Muscle layer of colon (tissue), 2 donors: ENCODE data around the gene DTX1.

ENCODE experiments used
- H3K27ac ChIP-seq: one replicate; pipeline ENCODE4 v1.7.0; 2013; ENCODE audit warnings: low read depth, mild to moderate bottlenecking, low read length, moderate library complexity
- H3K27me3 ChIP-seq, 2 donors: one replicate each; pipeline ENCODE4 v1.7.0; 2013; ENCODE audit warnings: low read length in 2 of 2, mild to moderate bottlenecking in 2 of 2; ENCODE audit not compliant: insufficient read depth in 2 of 2, control insufficient read depth in 1 of 2
- H3K36me3 ChIP-seq: one replicate; pipeline ENCODE4 v1.7.0; 2013; ENCODE audit warnings: mild to moderate bottlenecking, low read length; ENCODE audit not compliant: insufficient read depth
- H3K4me1 ChIP-seq: one replicate; pipeline ENCODE4 v1.7.0; 2013; ENCODE audit warnings: mild to moderate bottlenecking, low read length; ENCODE audit not compliant: insufficient read depth
- H3K4me3 ChIP-seq, 2 donors: one replicate each; pipeline ENCODE4 v1.7.0; 2013; ENCODE audit warnings: low read length in 2 of 2, low read depth in 1 of 2, mild to moderate bottlenecking in 1 of 2, moderate library complexity in 1 of 2
- H3K9ac ChIP-seq: one replicate; pipeline ENCODE4 v1.7.0; 2013; ENCODE audit warnings: low read length
- H3K9me3 ChIP-seq: one replicate; pipeline ENCODE4 v1.7.0; 2013; ENCODE audit warnings: mild to moderate bottlenecking, low read length
- donor health status: abdominal sarcoma.
- donor health status: Adenocarcinoma of cecum.

DTX1 gene

DNA sequence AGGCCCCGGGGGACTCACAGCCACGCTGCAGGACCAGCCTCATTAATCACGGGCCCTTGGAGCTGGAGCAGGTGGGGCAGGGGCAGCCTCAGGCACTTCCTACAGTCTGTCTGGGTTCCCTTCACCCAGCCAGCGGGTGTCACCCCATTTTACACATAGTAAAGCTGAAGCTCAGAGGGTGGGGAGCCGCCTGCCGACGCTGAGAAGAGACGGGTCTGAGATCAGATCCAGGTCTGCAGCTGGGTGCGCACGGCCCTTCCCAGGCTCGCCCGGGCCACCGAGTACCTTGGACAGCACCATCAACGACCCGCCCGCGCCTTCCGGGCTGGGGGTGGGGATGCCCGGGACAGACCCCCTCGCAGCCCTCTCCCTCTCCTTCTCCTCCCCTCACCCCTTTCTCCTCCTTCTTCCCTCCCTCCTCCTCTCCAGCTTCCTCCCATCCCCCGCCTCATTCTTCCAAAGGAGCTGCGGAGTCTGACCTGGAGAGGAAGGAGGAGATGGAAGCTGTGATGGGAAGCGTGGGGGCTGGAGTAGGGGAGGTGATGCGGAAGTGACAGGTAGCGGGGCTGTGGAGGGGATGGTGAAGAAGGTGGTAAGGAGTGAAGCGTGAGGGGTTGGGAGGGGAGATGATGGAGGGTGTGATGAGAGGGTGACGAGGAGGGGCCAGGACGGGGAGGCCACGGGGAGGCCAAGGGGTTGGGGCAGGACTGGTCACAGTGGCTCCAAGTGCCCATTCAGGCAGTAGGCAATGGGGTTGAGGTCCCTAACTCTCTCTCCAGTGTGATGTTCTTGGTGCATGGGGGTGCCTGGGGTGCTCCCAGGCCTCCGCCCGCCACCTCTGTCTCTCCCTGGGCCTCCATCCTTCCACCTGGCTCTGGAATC, 8.8 kb downstream of the DTX1 start:
- no peaks in the 10 kb centered on the region for H3K36me3 ChIP-seq
- H3K27me3 ChIP-seq: peaks cover 0 to 22% of the 10 kb centered on the region in 2 donors
- H3K4me1 ChIP-seq: no peaks in the 10 kb centered on the region
- H3K9ac ChIP-seq: no peak overlapping the region
- H3K27ac ChIP-seq: no peak overlapping the region
- no peak overlapping the region for H3K4me3 ChIP-seq
- no peaks in the 10 kb centered on the region for H3K9me3 ChIP-seq

GRCh38 chr12:113066813-113067400, 10.4 kb downstream of the DTX1 start:
- H3K27ac ChIP-seq: no peak overlapping the region

DNA sequence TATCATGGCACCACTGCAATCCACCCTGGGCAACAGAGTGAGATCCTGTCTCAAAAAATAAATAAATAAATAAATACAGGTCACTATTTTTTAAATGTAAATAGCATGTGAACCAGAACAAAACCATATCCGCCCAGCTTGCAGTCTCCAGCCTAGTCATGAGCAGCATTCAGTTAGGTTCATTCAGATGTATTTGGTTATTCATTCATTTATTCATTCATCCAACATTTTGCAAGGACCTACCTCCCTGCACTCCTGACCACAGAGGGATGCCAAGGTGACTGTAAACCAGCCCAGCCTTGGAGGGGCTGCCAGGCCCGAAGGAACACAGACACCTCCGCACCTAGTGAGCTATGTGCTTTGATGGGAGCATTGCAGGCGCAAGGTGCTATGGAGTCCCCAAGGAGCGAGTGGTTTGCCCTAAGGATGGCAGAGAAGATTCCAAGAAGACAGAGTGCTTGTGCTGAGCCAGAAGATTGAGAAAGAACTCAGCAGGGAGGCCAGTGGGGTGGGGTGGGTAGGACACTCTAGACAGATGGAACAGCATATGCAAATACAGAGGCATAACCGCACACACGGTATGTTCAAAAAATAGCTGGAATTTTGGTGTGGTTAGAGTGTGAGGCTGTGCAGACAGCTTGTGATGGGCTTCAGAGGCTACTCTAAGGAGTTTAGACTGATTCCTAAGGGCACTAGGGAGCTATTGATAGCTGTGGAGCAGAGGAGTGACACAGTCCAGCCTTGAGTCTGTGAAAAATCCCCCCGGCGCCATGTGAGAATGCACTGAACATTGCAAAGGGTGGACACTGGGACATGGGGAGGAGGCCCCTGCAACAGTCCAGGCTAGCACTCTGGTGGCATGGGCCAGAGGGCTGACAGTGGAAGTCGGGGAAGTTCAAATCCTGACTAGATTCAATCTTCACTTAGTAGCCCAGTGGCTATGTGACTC, 11.7 kb downstream of the DTX1 start:
- H3K9ac ChIP-seq: no peak overlapping the region
- H3K9me3 ChIP-seq: no peaks in the 10 kb centered on the region
- peaks cover 0 to 18% of the 10 kb centered on the region in 2 donors for H3K27me3 ChIP-seq
- no peaks in the 10 kb centered on the region for H3K4me1 ChIP-seq
- no peaks in the 10 kb centered on the region for H3K36me3 ChIP-seq
- H3K4me3 ChIP-seq: no peak overlapping the region
- H3K27ac ChIP-seq: no peak overlapping the region

More at GRCh38 chr12:113066813-113067400, 10.4 kb downstream of the DTX1 start:
- Histone ChIP-seq H3K36me3 (no peaks in the 10 kb centered on the region), H3K27me3 (peaks cover 0 to 22% of the 10 kb centered on the region in 2 donors), H3K9me3 (no peaks in the 10 kb centered on the region), H3K4me1 (no peaks in the 10 kb centered on the region), H3K9ac (no peak overlapping the region), H3K4me3 (no peak overlapping the region)

DNA sequence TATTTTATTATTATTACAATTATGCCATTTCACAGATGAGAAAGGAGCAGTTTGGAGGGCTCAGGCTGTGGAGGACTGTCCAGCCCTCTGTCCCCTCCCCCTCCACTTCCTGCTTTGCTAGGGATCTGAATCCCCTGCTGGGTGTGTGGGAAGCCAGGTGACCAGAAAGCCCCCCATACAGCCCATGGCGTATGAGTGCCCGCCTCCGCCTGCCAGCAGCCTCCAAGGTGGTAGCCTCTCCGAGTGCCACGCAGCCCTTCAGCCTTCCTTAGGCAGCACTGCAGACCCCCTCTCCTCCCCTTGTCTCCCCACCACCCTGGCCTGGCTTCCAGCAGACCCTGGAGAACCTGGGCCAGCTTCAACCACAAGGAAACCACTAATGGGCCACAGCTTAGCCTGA, 12.6 kb downstream of the DTX1 start:
- Histone ChIP-seq H3K4me1 (no peaks in the 10 kb centered on the region), H3K9me3 (no peaks in the 10 kb centered on the region), H3K4me3 (no peak overlapping the region), H3K27ac (no peak overlapping the region), H3K36me3 (no peaks in the 10 kb centered on the region), H3K9ac (no peak overlapping the region), H3K27me3 (peaks cover 0 to 13% of the 10 kb centered on the region in 2 donors)

- Histone ChIP-seq H3K9ac (no peak overlapping the region), H3K9me3 (no peaks in the 10 kb centered on the region), H3K4me3 (no peak overlapping the region), H3K36me3 (no peaks in the 10 kb centered on the region), H3K27me3 (peaks cover 0 to 12% of the 10 kb centered on the region in 2 donors), H3K4me1 (no peaks in the 10 kb centered on the region), H3K27ac (no peak overlapping the region)
Observed at GRCh38 chr12:113069751-113070116, 13.2 kb downstream of the DTX1 start.

- H3K36me3 ChIP-seq: no peaks in the 10 kb centered on the region
- H3K4me1 ChIP-seq: no peaks in the 10 kb centered on the region
- H3K9ac ChIP-seq: no peak overlapping the region
- no peaks in the 10 kb centered on the region for H3K9me3 ChIP-seq
- H3K4me3 ChIP-seq: no peak overlapping the region
- peaks cover 0 to 6% of the 10 kb centered on the region in 2 donors for H3K27me3 ChIP-seq
- no peak overlapping the region for H3K27ac ChIP-seq
Observed at GRCh38 chr12:113070117-113070906, 13.8 kb downstream of the DTX1 start.

DNA sequence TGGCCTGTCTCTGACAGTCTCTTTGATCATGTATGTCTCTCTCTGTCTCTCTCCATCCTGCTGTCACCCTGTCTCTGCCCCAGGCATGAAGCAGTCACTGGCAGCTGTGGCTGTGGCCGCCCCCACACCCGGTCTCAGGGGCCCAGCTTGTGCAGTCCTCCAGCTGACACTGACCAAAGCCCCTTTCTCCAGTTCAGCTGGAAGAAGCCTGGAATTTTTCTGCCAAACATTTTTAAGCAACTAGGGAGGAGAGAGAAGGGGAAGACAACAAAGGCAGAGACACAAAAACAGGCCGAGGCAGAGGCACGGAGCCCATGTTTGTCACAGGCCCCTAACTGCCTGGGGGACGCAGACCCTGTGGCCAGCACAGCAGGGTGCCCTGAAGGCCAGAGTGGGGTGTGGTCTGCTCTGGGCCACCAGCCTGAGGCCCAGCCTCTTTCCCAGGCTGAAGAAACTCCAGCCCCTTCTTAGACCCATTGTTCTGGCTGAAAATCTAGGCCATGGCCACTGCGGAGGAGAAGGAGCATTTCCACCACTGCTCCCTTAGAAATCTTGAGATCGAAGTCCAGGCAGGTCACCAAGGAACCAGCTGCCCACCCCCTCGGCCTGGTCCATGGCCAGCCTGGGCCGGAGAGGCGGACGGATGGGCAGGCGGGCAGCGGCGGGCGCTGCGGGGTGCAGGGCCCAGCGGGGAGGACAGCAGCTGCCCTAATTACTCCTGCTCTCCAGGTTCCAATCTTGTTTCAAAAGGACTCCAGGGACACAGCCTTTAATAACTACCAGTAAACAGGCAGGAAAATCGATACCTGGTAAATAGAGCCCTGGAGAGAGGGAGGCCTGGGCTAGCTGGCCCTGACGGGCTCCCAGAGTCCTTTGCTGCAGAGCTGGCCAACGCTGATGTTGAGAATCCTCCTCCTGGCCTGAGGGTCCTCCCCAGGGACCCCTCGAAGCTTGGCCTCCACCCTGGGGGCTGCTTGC, 14.9 kb downstream of the DTX1 start:
- no peak overlapping the region for H3K27ac ChIP-seq
- no peaks in the 10 kb centered on the region for H3K9me3 ChIP-seq
- H3K27me3 ChIP-seq: no peaks in the 10 kb centered on the region
- no peaks in the 10 kb centered on the region for H3K36me3 ChIP-seq
- H3K4me1 ChIP-seq: no peaks in the 10 kb centered on the region
- no peak overlapping the region for H3K9ac ChIP-seq
- no peak overlapping the region for H3K4me3 ChIP-seq

- no peak overlapping the region for H3K4me3 ChIP-seq
- no peak overlapping the region for H3K9ac ChIP-seq
- no peaks in the 10 kb centered on the region for H3K4me1 ChIP-seq
- no peaks in the 10 kb centered on the region for H3K27me3 ChIP-seq
- no peaks in the 10 kb centered on the region for H3K9me3 ChIP-seq
- no peak overlapping the region for H3K27ac ChIP-seq
- H3K36me3 ChIP-seq: no peaks in the 10 kb centered on the region
Observed at GRCh38 chr12:113072136-113072535, 15.6 kb downstream of the DTX1 start.

DNA sequence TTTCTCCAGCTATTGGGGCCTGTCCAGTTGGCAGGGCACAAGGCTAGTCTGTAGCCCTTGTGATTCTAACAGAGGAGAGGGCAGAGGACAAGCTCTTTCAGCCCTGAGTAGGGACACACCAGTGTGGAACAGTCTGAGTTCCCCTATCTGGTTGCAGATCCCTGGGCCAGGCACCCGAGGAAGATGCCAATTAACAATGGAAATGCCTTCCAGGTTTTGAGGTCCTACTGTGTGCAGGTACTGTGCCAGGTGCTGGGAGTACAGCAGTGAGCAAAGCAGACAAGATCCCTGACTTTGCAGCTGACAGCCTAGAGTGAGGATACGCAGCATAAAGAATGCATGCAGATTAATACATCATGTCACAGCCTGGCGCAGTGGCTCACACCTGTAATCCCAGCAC, 17.1 kb downstream of the DTX1 start:
- no peaks in the 10 kb centered on the region for H3K9me3 ChIP-seq
- H3K4me1 ChIP-seq: no peaks in the 10 kb centered on the region
- H3K36me3 ChIP-seq: no peaks in the 10 kb centered on the region
- no peak overlapping the region for H3K4me3 ChIP-seq
- H3K27ac ChIP-seq: no peak overlapping the region
- H3K27me3 ChIP-seq: peaks cover 1 to 5% of the 10 kb centered on the region in 2 donors
- no peak overlapping the region for H3K9ac ChIP-seq

DNA sequence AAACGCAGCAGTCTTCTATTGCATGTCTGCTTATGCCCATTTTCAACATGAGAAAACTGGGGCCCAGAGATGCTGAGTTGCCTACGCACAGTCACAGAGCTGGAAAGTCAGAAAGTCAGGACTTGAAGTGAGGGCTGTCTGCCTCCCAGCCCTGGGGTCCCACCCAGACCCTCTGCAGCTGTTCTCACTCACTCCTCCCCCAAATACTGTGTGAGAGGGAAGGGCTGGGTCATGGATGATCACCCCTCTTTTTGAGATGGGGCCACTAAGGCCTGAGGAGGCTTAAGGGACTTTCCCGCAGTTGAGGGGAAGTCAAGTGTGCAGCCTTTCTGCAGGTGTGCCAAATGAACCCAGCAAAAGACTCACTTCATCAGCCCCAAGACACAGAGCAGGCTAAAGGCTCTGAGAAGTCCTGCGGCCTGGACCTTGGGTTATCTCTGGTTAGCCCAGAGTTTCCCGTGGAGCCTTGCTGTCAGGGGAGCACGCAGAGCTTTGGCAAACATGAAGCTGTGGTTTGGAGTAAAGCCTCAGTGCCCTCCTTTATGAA, 18.7 kb downstream of the DTX1 start:
- H3K36me3 ChIP-seq: no peaks in the 10 kb centered on the region
- no peaks in the 10 kb centered on the region for H3K9me3 ChIP-seq
- H3K9ac ChIP-seq: no peak overlapping the region
- H3K27ac ChIP-seq: no peak overlapping the region
- peaks cover 6 to 9% of the 10 kb centered on the region in 2 donors for H3K27me3 ChIP-seq
- no peak overlapping the region for H3K4me3 ChIP-seq
- no peaks in the 10 kb centered on the region for H3K4me1 ChIP-seq
